DND-41 (cell line): Measurements from ENCODE around the gene ZBTB39.

ENCODE experiments used
- EZH2 ChIP-seq: IDR thresholded peaks from 3 replicates; pipeline ENCODE4 v1.6.1; 2012; ENCODE audit warnings: borderline replicate concordance, low read depth, mild to moderate bottlenecking, moderate library complexity, low read length, inconsistent platforms; ENCODE audit not compliant: severe bottlenecking
- TF ChIP-seq, protein P1 (sequence below): IDR thresholded peaks from 2 replicates; pipeline ENCODE4 v1.5.1; 2012; ENCODE audit warnings: borderline replicate concordance, low read length, moderate library complexity, mild to moderate bottlenecking; ENCODE audit not compliant: poor library complexity, severe bottlenecking; ENCODE audit errors: extremely low read depth

DNA sequence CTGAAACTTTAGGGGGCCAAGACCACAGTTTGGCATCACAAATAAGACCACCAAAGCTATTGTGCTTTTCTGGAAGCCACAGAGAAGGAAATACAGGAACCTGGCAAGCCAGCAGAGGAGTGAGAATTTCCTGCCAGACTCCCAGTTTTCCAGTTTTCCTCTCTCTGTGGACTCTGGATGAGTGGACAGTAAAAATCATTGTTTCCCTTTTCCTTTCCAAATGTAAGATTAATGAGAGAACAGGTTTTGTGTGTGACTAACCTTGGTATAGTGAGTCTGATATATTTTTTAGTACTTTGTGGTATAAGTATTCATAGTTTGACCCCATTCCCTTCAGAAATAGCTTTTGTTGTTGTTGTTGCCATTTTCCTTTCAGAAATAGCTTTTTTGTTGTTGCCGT is 12.6 kb upstream of the ZBTB39 start:
- TF ChIP-seq, protein P1, sequence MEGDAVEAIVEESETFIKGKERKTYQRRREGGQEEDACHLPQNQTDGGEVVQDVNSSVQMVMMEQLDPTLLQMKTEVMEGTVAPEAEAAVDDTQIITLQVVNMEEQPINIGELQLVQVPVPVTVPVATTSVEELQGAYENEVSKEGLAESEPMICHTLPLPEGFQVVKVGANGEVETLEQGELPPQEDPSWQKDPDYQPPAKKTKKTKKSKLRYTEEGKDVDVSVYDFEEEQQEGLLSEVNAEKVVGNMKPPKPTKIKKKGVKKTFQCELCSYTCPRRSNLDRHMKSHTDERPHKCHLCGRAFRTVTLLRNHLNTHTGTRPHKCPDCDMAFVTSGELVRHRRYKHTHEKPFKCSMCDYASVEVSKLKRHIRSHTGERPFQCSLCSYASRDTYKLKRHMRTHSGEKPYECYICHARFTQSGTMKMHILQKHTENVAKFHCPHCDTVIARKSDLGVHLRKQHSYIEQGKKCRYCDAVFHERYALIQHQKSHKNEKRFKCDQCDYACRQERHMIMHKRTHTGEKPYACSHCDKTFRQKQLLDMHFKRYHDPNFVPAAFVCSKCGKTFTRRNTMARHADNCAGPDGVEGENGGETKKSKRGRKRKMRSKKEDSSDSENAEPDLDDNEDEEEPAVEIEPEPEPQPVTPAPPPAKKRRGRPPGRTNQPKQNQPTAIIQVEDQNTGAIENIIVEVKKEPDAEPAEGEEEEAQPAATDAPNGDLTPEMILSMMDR: no peak
- no peak for TF ChIP-seq EZH2
